MM.1S (cell line): ENCODE measurements around the gene TSHR.
"Not testable (repeated sequence)": the region's sequence is repeated elsewhere in the genome, so short reads cannot be mapped to it uniquely, and the experiment has no call there.

ENCODE experiments used
- DNase-seq: peaks from one replicate; pipeline ENCODE4 v3.0.0-alpha.2; 2015
- H2AFZ ChIP-seq: fragments of 300-600 bp; sonication (generic); 2 replicates; pipeline ENCODE4 v1.6.0; 2016; ENCODE audit warnings: antibody characterized with exemption, low read length
- H3F3A ChIP-seq: fragments of 300-600 bp; sonication (generic); 2 replicates; pipeline ENCODE4 v1.6.1; 2016; ENCODE audit warnings: mild to moderate bottlenecking, antibody characterized with exemption, low read length, moderate library complexity, mixed read lengths; ENCODE audit not compliant: insufficient read depth
- H3K27ac ChIP-seq: fragments of 300-600 bp; sonication (generic); 2 replicates; pipeline ENCODE4 v1.5.1; 2016; ENCODE audit warnings: mild to moderate bottlenecking, low read length
- H3K27me3 ChIP-seq: fragments of 300-600 bp; sonication (generic); replicated peaks from 2 replicates; pipeline ENCODE4 v1.6.0; 2016; ENCODE audit warnings: low read length; ENCODE audit not compliant: insufficient read depth
- H3K36me3 ChIP-seq: fragments of 300-600 bp; sonication (generic); replicated peaks from 2 replicates; pipeline ENCODE4 v1.6.1; 2016; ENCODE audit warnings: mild to moderate bottlenecking, low read length, mixed read lengths; ENCODE audit not compliant: insufficient read depth
- H3K4me1 ChIP-seq: fragments of 300-600 bp; sonication (generic); 2 replicates; pipeline ENCODE4 v1.6.1; 2016; ENCODE audit warnings: low read length, mixed read lengths
- H3K4me2 ChIP-seq: fragments of 300-600 bp; sonication (generic); 2 replicates; pipeline ENCODE4 v1.6.0; 2016; ENCODE audit warnings: low read depth, low read length
- H3K4me3 ChIP-seq: fragments of 300-600 bp; sonication (generic); 2 replicates; pipeline ENCODE4 v1.5.1; 2016; ENCODE audit warnings: low read length, mixed read lengths
- H3K79me2 ChIP-seq: fragments of 300-600 bp; sonication (generic); 2 replicates; pipeline ENCODE4 v1.6.1; 2016; ENCODE audit warnings: mixed run types, low read length, mixed read lengths
- H3K9ac ChIP-seq: fragments of 300-600 bp; sonication (generic); 2 replicates; pipeline ENCODE4 v1.6.1; 2016; ENCODE audit warnings: low read length, mixed read lengths
- H3K9me2 ChIP-seq: fragments of 300-600 bp; sonication (generic); replicated peaks from 2 replicates; pipeline ENCODE4 v1.6.1; 2016; ENCODE audit warnings: mild to moderate bottlenecking, low read length, mixed read lengths; ENCODE audit not compliant: insufficient read depth
- H3K9me3 ChIP-seq: fragments of 300-600 bp; sonication (generic); replicated peaks from 2 replicates; pipeline ENCODE4 v1.6.1; 2016; ENCODE audit warnings: mild to moderate bottlenecking, low read length, mixed read lengths; ENCODE audit not compliant: insufficient read depth
- H4K20me1 ChIP-seq: fragments of 300-600 bp; sonication (generic); 2 replicates; pipeline ENCODE4 v1.6.1; 2016; ENCODE audit warnings: mild to moderate bottlenecking, low read length, moderate library complexity, mixed read lengths; ENCODE audit not compliant: insufficient read depth
- EZH2 ChIP-seq: fragments of 300-600 bp; sonication (generic); optimal IDR thresholded peaks from 2 replicates; pipeline ENCODE3; 2017; ENCODE audit warnings: low read depth, mild to moderate bottlenecking, antibody characterized with exemption, low read length, mixed read lengths
- EZH2phosphoT487 ChIP-seq: fragments of 300-600 bp; sonication (generic); IDR thresholded peaks from 2 replicates; pipeline ENCODE4 v1.6.1; 2018; ENCODE audit warnings: antibody characterized with exemption, low read length
- TF ChIP-seq, protein P1 (sequence below): fragments of 300-600 bp; sonication (generic); IDR thresholded peaks from 2 replicates; pipeline ENCODE4 v1.5.1; 2016; ENCODE audit warnings: antibody characterized with exemption, low read length, mixed read lengths

Gene TSHR

DNA sequence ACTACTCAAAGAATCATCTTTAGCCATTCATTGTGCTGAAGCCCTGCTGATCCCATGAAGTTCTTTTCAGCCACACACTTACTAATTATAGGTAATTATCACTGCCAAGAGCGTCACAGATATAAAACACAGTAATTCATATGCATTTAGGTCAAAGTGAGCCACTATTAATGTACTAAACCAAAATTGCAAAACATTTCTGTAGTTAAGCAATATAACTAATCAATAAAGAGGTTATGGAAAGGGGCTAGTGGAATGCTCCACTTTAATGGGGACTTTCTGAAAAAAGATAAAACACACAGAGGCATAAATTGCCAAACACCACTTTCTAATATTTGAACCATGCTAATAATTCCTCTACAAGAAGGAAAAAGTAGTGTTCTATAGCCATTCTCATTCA lies 7.1 kb upstream of the TSHR start:
- TF ChIP-seq EZH2phosphoT487 = no peak
- no peaks in the 10 kb centered on the region for H3K9me3 ChIP-seq
- H3K9ac ChIP-seq = no peak overlapping the region
- no peaks in the 10 kb centered on the region for H3K79me2 ChIP-seq
- no peak for DNase-seq
- H3K4me2 ChIP-seq = no peak overlapping the region
- no peaks in the 10 kb centered on the region for H3K36me3 ChIP-seq
- no peak overlapping the region for H3K27ac ChIP-seq
- H3K9me2 ChIP-seq = no peaks in the 10 kb centered on the region
- no peaks in the 10 kb centered on the region for H3K4me1 ChIP-seq
- H3K4me3 ChIP-seq = no peak overlapping the region
- H4K20me1 ChIP-seq = no peaks in the 10 kb centered on the region
- no peaks in the 10 kb centered on the region for H3K27me3 ChIP-seq
- no peak overlapping the region for H2AFZ ChIP-seq
- H3F3A ChIP-seq = no peaks in the 10 kb centered on the region

GRCh38 chr14:80951491-80951890 lies 3.9 kb upstream of the TSHR start:
- Histone ChIP-seq H3K9me2 (no peaks in the 10 kb centered on the region), H3K4me3 (no peak overlapping the region), H3K79me2 (no peaks in the 10 kb centered on the region), H3K4me1 (peaks cover 11% of the 10 kb centered on the region; the same call in 1 of the 2 replicates), H3K27me3 (no peaks in the 10 kb centered on the region), H2AFZ (no peak overlapping the region), H3K9ac (no peak overlapping the region), H3K4me2 (no peak overlapping the region), H4K20me1 (no peaks in the 10 kb centered on the region), H3K27ac (no peak overlapping the region), H3F3A (no peaks in the 10 kb centered on the region), H3K9me3 (no peaks in the 10 kb centered on the region), H3K36me3 (no peaks in the 10 kb centered on the region)
- TF ChIP-seq EZH2 (no peak), EZH2phosphoT487 (no peak)
- TF ChIP-seq, protein P1, sequence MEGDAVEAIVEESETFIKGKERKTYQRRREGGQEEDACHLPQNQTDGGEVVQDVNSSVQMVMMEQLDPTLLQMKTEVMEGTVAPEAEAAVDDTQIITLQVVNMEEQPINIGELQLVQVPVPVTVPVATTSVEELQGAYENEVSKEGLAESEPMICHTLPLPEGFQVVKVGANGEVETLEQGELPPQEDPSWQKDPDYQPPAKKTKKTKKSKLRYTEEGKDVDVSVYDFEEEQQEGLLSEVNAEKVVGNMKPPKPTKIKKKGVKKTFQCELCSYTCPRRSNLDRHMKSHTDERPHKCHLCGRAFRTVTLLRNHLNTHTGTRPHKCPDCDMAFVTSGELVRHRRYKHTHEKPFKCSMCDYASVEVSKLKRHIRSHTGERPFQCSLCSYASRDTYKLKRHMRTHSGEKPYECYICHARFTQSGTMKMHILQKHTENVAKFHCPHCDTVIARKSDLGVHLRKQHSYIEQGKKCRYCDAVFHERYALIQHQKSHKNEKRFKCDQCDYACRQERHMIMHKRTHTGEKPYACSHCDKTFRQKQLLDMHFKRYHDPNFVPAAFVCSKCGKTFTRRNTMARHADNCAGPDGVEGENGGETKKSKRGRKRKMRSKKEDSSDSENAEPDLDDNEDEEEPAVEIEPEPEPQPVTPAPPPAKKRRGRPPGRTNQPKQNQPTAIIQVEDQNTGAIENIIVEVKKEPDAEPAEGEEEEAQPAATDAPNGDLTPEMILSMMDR = no peak
- no peak for DNase-seq

GRCh38 chr14:80953211-80953610 lies 2.2 kb upstream of the TSHR start:
- not testable (repeated sequence) for H4K20me1 ChIP-seq, H3K27me3 ChIP-seq, H3K4me2 ChIP-seq, H2AFZ ChIP-seq, DNase-seq, H3K36me3 ChIP-seq, H3K9ac ChIP-seq, H3K79me2 ChIP-seq, H3K9me3 ChIP-seq, H3K27ac ChIP-seq, H3K4me3 ChIP-seq, H3F3A ChIP-seq, H3K9me2 ChIP-seq
- peaks cover 28% of the 10 kb centered on the region for H3K4me1 ChIP-seq

DNA sequence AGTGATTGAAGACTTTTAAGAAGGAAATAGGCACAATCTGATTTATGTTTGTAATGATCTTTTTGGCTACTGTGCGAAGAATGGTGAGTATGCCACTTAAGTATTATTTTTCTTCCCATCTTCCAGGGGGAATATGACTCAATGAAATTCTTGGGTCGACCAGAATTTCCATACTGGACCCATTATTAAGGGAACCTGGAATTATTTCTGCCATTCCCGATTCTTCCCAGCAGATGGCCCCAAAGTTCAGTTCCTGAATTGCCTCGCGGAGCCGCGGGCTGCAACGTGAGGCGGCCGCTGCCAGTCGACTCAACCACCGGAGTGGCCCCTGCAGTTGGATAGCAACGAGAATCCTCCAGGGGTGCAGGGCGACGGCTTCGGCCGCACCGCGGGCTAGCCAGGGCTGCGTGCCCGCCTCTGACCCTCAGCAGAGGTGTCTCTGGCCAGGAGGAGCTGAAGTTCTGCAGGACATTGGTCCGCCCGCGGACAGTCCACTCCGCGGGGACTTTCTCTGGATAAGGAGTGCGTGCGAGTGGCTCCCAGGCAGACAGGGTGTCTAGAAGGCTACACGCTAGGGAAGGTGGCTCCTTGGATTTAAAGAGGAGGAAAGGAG lies 628 bp upstream of the TSHR start:
- H3K79me2 ChIP-seq = no peaks in the 10 kb centered on the region
- TF ChIP-seq, protein P1 = peak; percentile 59
- no peak for TF ChIP-seq EZH2
- H3K4me2 ChIP-seq = peak overlapping the region; percentile 79; the same call in 1 of the 2 replicates
- H2AFZ ChIP-seq = peak overlapping the region; percentile 80; the same call in 1 of the 2 replicates
- H3K4me3 ChIP-seq = peak overlapping the region; percentile 62
- peaks cover 40% of the 10 kb centered on the region for H3K4me1 ChIP-seq
- no peaks in the 10 kb centered on the region for H3K9me2 ChIP-seq
- H3F3A ChIP-seq = peaks cover 10% of the 10 kb centered on the region
- no peaks in the 10 kb centered on the region for H3K27me3 ChIP-seq
- H3K9me3 ChIP-seq = no peaks in the 10 kb centered on the region
- H4K20me1 ChIP-seq = no peaks in the 10 kb centered on the region
- no peak overlapping the region for H3K27ac ChIP-seq
- DNase-seq = peak; percentile 59
- H3K9ac ChIP-seq = peak overlapping the region; percentile 60
- no peaks in the 10 kb centered on the region for H3K36me3 ChIP-seq
